Activated CD4-positive, alpha-beta memory T cell treated with anti-CD3 and anti-CD28 coated beads, Interleukin-2, amount 10 ng/mL, durations not matched to agents 7 days and 5 days (primary cell): ENCODE data around the gene DTHD1. TPM values are rescaled to one million over a fixed set of nuclear protein-coding genes. Genes with fewer than 3 reads are reported as not detected.
A peak's percentile ranks its signal among the peaks of the same experiment; 100 is the strongest.

Experiments
- CTCF ChIA-PET: fragments of 350-600 bp; sonication (Branson Sonifier 250); formaldehyde crosslinking; loops from one replicate; lab custom pipeline; 2021; ENCODE audit warnings: antibody characterized with exemption, inconsistent platforms; lab: Charles Lee
- POLR2A ChIA-PET: fragments of 350-600 bp; sonication (Branson Sonifier 250); formaldehyde crosslinking; loops from one replicate; lab custom pipeline; 2021; ENCODE audit warnings: antibody characterized with exemption; lab: Charles Lee
- DNase-seq: peaks from one replicate; pipeline ENCODE4 v3.0.0-alpha.2; 2020
- H3K27ac Mint-ChIP-seq: one replicate; pipeline ENCODE4 v1.8.0; 2021; ENCODE audit warnings: mild to moderate bottlenecking, mixed read lengths
- H3K27me3 Mint-ChIP-seq: one replicate; pipeline ENCODE4 v1.8.0; 2021; ENCODE audit warnings: mixed read lengths
- H3K36me3 Mint-ChIP-seq: one replicate; pipeline ENCODE4 v1.8.0; 2021; ENCODE audit warnings: low read depth, mixed read lengths
- H3K4me1 Mint-ChIP-seq: one replicate; pipeline ENCODE4 v1.8.0; 2021; ENCODE audit warnings: mixed read lengths
- H3K4me3 Mint-ChIP-seq: one replicate; pipeline ENCODE4 v1.8.0; 2021; ENCODE audit warnings: mild to moderate bottlenecking, mixed read lengths
- H3K9me3 Mint-ChIP-seq: one replicate; pipeline ENCODE4 v1.8.0; 2021; ENCODE audit warnings: mixed read lengths
- total RNA-seq, 2 experiments: library from RNA; stranded (reverse); gene quantifications; one replicate each; pipeline ENCODE4 v1.2.3, GENCODE V29; 2021

Gene DTHD1
- total RNA-seq, 2 experiments from 2014 or later = 1.3 to 1.5 TPM

DNA sequence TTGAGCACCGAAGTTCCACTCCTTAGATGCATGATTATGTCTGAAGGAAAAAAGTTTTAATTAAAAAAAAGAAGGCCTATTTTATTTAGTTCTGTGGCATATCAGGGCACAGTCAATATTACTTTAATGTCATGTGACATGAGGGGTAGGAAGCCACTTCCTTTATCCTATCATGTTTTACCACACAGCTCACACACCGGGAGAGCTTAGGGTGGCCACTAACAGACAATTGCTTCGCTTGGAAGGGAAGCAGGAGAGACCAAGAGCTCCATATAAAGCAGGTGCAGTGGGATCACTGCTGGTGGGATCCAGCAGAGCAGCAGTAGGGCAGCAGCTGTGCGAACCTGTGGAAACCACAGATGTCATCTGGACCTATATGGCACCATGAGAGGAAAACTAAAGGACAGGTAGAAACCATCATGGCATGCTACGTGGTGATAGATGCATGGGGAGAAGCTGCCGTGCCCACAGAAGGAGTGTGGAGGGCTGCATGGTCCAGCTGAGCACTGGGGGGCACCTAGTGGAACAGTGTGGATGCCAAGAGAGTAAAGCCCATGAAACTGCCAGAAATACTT is 52.0 kb downstream of the DTHD1 start:
- no peaks in the 10 kb centered on the region for H3K27me3 Mint-ChIP-seq
- H3K9me3 Mint-ChIP-seq = no peaks in the 10 kb centered on the region
- peaks cover 4% of the 10 kb centered on the region for H3K36me3 Mint-ChIP-seq
- H3K4me3 Mint-ChIP-seq = no peak overlapping the region
- ChIA-PET CTCF (interaction anchor here (2.3 kb wide), 1 partner anchor 67 kb away, joined by 7 read pairs; no protein-coding TSS in a partner anchor), POLR2A (interaction anchor here (1.3 to 2.1 kb wide), 2 partner anchors 47 to 90 kb away, joined by 5 to 17 read pairs; partner anchors contain the start of gene ARAP2)
- H3K27ac Mint-ChIP-seq = no peak overlapping the region
- peaks cover 28% of the 10 kb centered on the region for H3K4me1 Mint-ChIP-seq
- no peak for DNase-seq

DNA sequence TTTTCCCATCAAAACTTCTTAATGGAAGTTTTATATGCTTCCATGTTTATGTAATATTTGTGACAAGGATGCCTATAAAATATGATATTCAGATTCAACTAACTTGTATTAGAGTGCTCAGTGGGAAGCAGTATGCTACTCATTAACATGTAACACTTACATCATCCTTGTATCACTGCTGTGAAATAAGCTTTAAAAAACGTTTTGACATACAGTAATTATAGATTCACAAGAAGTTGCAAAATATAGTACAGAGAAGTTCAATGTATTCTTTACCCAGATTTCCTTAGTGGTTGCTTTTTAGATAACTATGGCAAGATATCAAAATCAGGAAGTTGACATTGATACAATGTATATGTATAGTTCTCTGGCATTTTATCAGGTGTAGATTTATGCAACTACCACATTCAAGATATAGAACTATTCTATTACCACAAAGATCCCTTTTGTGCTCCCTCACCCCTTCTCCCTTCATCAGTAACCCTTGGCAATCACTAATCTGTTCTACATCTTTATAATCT is 56.3 kb downstream of the DTHD1 start:
- H3K27ac Mint-ChIP-seq = no peak overlapping the region
- no peaks in the 10 kb centered on the region for H3K27me3 Mint-ChIP-seq
- no peaks in the 10 kb centered on the region for H3K36me3 Mint-ChIP-seq
- no peak overlapping the region for H3K4me3 Mint-ChIP-seq
- H3K9me3 Mint-ChIP-seq = no peaks in the 10 kb centered on the region
- CTCF ChIA-PET = no interaction called here
- POLR2A ChIA-PET = interaction anchor here (1.2 kb wide), 1 partner anchor 93 kb away, joined by 3 read pairs; the partner anchor contains the start of gene ARAP2
- DNase-seq = no peak
- H3K4me1 Mint-ChIP-seq = peaks cover 23% of the 10 kb centered on the region

DNA sequence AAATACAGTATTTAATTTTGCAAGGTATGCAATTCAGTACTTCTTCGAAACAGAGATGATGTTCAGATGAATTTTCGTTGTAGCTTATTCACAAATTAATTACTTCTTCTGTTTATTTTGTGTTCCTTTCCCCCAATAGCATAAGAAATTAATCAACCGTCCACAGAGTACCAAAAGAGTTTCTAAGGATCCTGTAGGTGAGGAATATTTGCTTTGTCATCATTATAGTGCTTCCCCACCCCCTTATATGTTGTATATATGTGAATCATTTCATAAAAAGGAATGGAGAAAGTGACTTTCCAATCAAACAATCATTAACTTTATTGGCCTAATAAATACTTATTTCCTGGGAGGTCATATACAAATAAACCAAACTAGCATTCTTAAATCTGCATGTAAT is 57.6 kb downstream of the DTHD1 start:
- H3K4me3 Mint-ChIP-seq = no peak overlapping the region
- ChIA-PET CTCF (interaction anchor here (1.0 kb wide), 1 partner anchor 9 kb away, joined by 3 read pairs; no protein-coding TSS in a partner anchor), POLR2A (interaction anchor here (1.2 kb wide), 1 partner anchor 94 kb away, joined by 3 read pairs; the partner anchor contains the start of gene ARAP2)
- H3K4me1 Mint-ChIP-seq = peaks cover 15% of the 10 kb centered on the region
- H3K9me3 Mint-ChIP-seq = no peaks in the 10 kb centered on the region
- H3K36me3 Mint-ChIP-seq = no peaks in the 10 kb centered on the region
- no peak for DNase-seq
- no peak overlapping the region for H3K27ac Mint-ChIP-seq
- no peaks in the 10 kb centered on the region for H3K27me3 Mint-ChIP-seq

DNA sequence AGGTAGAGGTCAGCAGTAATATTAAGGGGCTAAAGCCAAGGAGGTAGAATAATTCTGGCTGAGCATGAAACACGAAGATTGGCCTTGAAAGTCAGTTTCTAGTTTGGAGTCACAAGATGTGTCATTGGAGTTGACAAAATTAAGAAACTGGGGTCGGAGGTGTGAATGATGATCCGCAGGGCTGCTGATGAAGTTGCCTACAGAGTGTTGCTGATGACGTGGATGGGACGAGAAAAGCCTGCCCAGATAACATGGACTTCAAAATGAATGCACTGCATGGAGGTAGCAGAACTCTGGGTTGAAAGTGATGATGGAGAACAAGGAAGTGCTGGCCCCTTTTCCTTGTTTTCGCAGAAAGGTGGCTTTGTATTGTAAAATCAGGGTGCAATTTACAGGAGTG is 60.5 kb downstream of the DTHD1 start:
- no peak overlapping the region for H3K27ac Mint-ChIP-seq
- H3K4me1 Mint-ChIP-seq = peaks cover 10% of the 10 kb centered on the region
- POLR2A ChIA-PET = no interaction called here
- CTCF ChIA-PET = no interaction called here
- no peak overlapping the region for H3K4me3 Mint-ChIP-seq
- no peak for DNase-seq
- H3K9me3 Mint-ChIP-seq = no peaks in the 10 kb centered on the region
- H3K36me3 Mint-ChIP-seq = no peaks in the 10 kb centered on the region
- no peaks in the 10 kb centered on the region for H3K27me3 Mint-ChIP-seq

DNA sequence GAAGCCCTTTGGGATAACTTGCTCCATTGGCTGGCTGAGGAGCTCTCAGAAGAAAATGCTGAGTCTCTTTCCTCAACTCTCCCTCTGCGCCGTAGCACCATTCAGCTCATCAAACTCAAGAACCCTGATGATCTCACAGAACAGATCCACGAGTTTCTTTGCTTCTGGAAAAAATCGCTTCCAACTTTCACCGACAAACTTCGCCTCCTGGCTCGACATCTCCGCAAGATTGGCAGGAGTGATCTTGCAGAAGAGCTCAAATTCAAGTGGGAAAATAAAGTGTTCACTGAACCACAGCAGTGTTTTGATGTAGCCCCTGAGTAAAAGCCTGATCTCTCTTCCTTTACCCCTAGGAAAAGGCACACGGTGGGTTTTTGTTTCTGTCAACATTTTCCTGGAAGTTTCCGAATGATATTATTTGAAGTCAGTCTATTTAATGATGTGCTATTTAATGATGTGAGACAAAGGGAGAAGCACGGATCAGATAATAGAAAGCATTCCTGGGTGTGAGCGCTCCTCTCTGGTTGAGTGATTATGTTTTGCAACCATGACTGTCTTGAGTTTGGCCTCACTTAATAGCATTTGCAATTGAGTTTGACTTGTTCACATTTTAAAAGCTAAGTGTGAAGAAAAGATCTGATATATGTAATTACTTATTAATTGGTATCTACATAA is 62.2 kb downstream of the DTHD1 start:
- peaks cover 5% of the 10 kb centered on the region for H3K4me1 Mint-ChIP-seq
- no peak overlapping the region for H3K4me3 Mint-ChIP-seq
- H3K27ac Mint-ChIP-seq = no peak overlapping the region
- H3K36me3 Mint-ChIP-seq = no peaks in the 10 kb centered on the region
- no peak for DNase-seq
- no peaks in the 10 kb centered on the region for H3K27me3 Mint-ChIP-seq
- POLR2A ChIA-PET = no interaction called here
- no peaks in the 10 kb centered on the region for H3K9me3 Mint-ChIP-seq
- CTCF ChIA-PET = interaction anchor here (1.0 kb wide), 1 partner anchor 58 kb away, joined by 3 read pairs; no protein-coding TSS in a partner anchor

DNA sequence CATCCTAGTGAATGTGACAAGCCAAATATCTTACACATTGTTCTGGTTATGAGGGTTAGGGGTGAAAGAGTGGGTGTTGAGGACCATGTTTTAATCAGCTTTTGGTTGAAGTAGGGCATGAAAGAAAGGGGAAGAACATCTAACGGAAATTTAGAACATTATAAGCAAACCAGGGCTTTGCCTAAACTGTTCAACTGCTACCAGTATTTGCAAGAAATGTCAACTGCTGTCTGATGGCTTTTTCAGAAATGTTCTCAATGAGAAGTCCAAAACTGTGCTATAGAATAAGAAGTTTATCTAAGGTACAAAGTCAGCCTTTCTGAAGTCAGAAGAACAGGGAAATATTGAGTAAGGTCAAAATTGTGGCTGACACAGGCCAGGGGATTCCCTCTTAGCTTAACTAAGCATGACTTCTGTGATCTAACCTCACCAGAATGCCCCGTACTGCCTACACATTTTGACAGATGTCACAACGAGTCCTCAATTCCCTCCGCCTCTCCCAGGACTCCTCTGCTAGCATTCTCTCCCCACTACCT is 67.1 kb downstream of the DTHD1 start:
- CTCF ChIA-PET = interaction anchor here (1.0 to 4.2 kb wide), 4 partner anchors 9 to 50 kb away, joined by 3 to 61 read pairs (median 4); no protein-coding TSS in a partner anchor
- no peaks in the 10 kb centered on the region for H3K36me3 Mint-ChIP-seq
- H3K9me3 Mint-ChIP-seq = no peaks in the 10 kb centered on the region
- H3K4me1 Mint-ChIP-seq = peaks cover 36% of the 10 kb centered on the region
- no peak overlapping the region for H3K27ac Mint-ChIP-seq
- H3K4me3 Mint-ChIP-seq = no peak overlapping the region
- DNase-seq = peak; percentile 25
- H3K27me3 Mint-ChIP-seq = no peaks in the 10 kb centered on the region
- POLR2A ChIA-PET = interaction anchor here (3.3 kb wide), 1 partner anchor 105 kb away, joined by 20 read pairs; the partner anchor contains the start of gene ARAP2

DNA sequence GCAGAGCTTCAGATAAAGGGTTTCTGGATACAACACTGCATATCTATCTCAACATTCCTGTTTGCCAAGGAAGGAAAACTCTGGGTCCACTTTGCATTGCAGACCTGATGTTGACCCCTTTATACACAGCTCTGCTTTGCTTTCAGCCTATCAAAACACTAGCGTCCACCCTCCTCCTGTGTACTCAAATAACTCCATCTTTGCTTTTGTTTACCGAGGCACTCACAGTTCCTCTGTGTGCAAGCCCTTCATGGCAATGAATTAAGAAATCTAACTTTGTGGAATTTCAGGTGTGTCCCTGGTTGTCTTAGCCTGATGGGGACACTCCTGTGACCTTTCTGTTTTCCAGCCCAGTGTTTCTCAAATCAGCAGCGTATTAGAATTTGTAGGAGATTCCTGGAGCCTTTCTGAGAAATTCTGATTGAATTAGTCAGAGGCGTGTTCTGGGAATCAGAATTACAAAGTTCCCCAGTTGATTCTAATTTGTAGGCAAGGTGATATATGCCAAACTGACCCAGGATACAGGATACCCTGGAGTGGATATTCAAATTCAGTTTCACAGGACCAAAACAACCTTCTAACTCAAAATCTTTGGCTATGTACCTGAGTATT is 68.6 kb downstream of the DTHD1 start:
- no peaks in the 10 kb centered on the region for H3K36me3 Mint-ChIP-seq
- POLR2A ChIA-PET = interaction anchor here (1.3 to 3.3 kb wide), 2 partner anchors 47 to 107 kb away, joined by 3 to 20 read pairs; partner anchors contain the start of gene ARAP2
- peaks cover 36% of the 10 kb centered on the region for H3K4me1 Mint-ChIP-seq
- H3K4me3 Mint-ChIP-seq = no peak overlapping the region
- no peak overlapping the region for H3K27ac Mint-ChIP-seq
- H3K9me3 Mint-ChIP-seq = no peaks in the 10 kb centered on the region
- CTCF ChIA-PET = interaction anchor here (1.1 to 4.2 kb wide), 2 partner anchors 49 to 52 kb away, joined by 3 to 61 read pairs; no protein-coding TSS in a partner anchor
- DNase-seq = no peak
- peaks cover 1% of the 10 kb centered on the region for H3K27me3 Mint-ChIP-seq

DNA sequence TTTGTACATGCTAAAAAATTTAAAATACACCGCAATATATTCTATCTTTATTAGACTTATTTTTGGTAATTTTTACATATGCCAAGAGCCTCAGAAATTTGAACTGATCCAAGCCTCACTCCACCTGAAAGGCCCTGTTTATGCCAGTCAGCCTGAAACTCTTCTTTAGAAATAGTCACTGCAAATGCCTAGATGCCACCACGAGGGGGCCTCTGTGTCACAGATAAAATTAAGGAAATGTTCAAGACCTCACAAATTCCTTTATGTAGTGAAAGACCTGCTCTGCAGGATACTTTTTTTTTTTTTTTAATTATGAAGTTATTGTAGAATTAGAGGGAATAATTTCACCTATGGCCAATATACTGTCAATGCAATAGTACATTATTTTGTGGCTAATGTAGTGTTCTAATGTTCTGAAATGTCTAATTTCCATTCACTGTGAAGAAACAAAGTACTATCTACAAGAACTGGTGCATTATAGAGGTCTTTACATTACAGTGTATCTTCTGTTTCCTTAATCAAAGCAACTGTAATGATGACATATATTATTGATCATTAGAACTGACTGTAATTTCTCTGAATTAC is 69.8 kb downstream of the DTHD1 start:
- H3K27me3 Mint-ChIP-seq = peaks cover 3% of the 10 kb centered on the region
- no peaks in the 10 kb centered on the region for H3K9me3 Mint-ChIP-seq
- H3K36me3 Mint-ChIP-seq = no peaks in the 10 kb centered on the region
- ChIA-PET POLR2A (no interaction called here), CTCF (interaction anchor here (1.1 to 4.2 kb wide), 3 partner anchors 48 to 51 kb away, joined by 3 to 61 read pairs (median 36); no protein-coding TSS in a partner anchor)
- peaks cover 36% of the 10 kb centered on the region for H3K4me1 Mint-ChIP-seq
- peak; percentile 79 for DNase-seq
- H3K4me3 Mint-ChIP-seq = no peak overlapping the region
- H3K27ac Mint-ChIP-seq = no peak overlapping the region

DNA sequence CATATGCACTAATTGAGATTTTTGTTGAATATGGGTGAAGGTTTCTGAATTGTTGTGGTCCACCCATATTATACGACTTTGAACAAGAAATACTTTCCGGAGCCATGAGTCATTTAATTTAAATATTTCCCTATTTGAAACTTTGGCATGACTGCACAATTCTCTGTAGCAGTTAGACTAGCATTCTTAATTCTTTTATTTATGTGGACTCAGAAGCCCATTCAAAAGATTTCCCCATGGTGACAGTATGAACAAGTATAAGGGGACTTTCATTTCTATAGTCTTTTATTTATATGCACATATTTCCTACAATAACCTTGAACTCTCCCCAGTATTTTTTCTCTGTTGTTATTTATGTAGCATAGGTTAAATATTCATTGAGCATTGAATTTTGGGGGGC is 72.6 kb downstream of the DTHD1 start:
- no peaks in the 10 kb centered on the region for H3K9me3 Mint-ChIP-seq
- DNase-seq = no peak
- POLR2A ChIA-PET = interaction anchor here (1.5 kb wide), 1 partner anchor 45 kb away, joined by 3 read pairs; no protein-coding TSS in a partner anchor
- H3K27me3 Mint-ChIP-seq = peaks cover 3% of the 10 kb centered on the region
- no peaks in the 10 kb centered on the region for H3K36me3 Mint-ChIP-seq
- H3K27ac Mint-ChIP-seq = no peak overlapping the region
- no peak overlapping the region for H3K4me3 Mint-ChIP-seq
- peaks cover 27% of the 10 kb centered on the region for H3K4me1 Mint-ChIP-seq
- CTCF ChIA-PET = interaction anchor here (2.1 to 3.8 kb wide), 2 partner anchors 45 to 49 kb away, joined by 5 to 36 read pairs; no protein-coding TSS in a partner anchor

DNA sequence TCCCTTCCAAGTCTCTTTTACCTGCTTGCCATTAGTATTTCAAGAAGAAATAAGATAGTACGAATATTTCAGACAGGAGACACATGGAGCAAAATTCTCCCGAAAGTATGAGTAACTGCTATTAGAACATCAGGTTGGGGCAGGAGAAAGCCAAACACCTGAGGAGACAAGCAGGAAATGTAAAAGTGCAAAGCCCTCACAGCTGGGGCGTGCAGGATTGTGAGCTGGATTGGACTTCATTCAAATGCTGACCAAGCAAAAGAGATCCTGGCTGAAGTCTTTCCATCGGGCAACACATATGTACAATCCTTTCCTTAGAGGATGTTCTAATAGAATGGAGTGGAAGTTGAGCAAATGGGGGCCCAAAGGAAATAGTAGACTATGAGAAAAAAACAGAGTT is 76.8 kb downstream of the DTHD1 start:
- ChIA-PET CTCF (interaction anchor here (1.4 kb wide), 1 partner anchor 42 kb away, joined by 5 read pairs; no protein-coding TSS in a partner anchor), POLR2A (no interaction called here)
- H3K9me3 Mint-ChIP-seq = no peaks in the 10 kb centered on the region
- peaks cover 3% of the 10 kb centered on the region for H3K27me3 Mint-ChIP-seq
- H3K27ac Mint-ChIP-seq = no peak overlapping the region
- no peak overlapping the region for H3K4me3 Mint-ChIP-seq
- DNase-seq = no peak
- H3K36me3 Mint-ChIP-seq = no peaks in the 10 kb centered on the region
- H3K4me1 Mint-ChIP-seq = no peaks in the 10 kb centered on the region

DNA sequence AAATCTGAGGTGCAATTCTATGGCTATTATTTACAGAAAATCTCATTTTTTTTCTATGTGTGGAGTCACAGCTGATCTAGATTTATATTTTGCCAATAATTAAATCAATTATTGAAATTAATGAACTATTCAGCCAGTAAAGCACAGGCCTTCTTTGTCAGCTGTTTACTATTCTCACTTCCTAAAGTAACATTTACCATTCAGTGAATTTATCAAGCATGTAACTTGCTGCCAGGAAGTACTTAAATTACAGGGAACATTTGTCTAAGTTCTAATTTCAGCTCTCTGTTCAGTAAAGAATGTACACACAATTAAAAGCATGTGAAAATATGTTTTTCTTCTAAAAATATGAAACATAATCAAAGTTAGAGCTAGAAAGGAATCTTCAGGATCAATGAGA is 79.3 kb downstream of the DTHD1 start:
- CTCF ChIA-PET = no interaction called here
- no peak overlapping the region for H3K27ac Mint-ChIP-seq
- no peaks in the 10 kb centered on the region for H3K4me1 Mint-ChIP-seq
- no peak overlapping the region for H3K4me3 Mint-ChIP-seq
- no peaks in the 10 kb centered on the region for H3K36me3 Mint-ChIP-seq
- H3K27me3 Mint-ChIP-seq = no peaks in the 10 kb centered on the region
- no peak for DNase-seq
- POLR2A ChIA-PET = no interaction called here
- no peaks in the 10 kb centered on the region for H3K9me3 Mint-ChIP-seq

DNA sequence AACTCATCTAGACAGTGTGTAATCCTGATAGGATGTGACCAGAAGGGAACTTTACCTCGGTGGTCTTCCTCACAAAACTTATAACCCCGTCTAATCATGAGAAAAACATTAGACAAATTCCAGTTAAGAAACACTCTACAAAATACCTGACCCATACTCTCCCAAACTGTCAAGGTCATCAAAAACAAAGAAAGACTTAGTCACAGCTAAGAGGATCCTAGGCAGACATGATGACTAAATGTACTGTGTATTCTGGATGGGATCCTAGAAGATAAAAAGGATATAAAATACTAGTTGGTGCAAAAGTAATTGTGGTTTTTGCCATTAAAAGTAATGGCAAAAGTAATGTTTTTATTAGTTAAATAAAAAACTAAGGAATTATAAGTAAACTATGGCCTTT is 81.6 kb downstream of the DTHD1 start:
- H3K4me3 Mint-ChIP-seq = no peak overlapping the region
- H3K27me3 Mint-ChIP-seq = no peaks in the 10 kb centered on the region
- POLR2A ChIA-PET = no interaction called here
- no peaks in the 10 kb centered on the region for H3K36me3 Mint-ChIP-seq
- no peaks in the 10 kb centered on the region for H3K4me1 Mint-ChIP-seq
- CTCF ChIA-PET = interaction anchor here (1.6 kb wide), 1 partner anchor 36 kb away, joined by 11 read pairs; no protein-coding TSS in a partner anchor
- H3K27ac Mint-ChIP-seq = no peak overlapping the region
- H3K9me3 Mint-ChIP-seq = no peaks in the 10 kb centered on the region
- no peak for DNase-seq
